CD14-positive monocyte (primary cell): ENCODE results near the gene MST1. TPM values are rescaled to one million over a fixed set of nuclear protein-coding genes. Genes with fewer than 3 reads are reported as not detected.

Experiments used
- DNase-seq, 3 donors: peaks; one replicate each; pipeline ENCODE4 v3.0.0-alpha.2; 2011 to 2022
- H2AFZ ChIP-seq: 2 replicates; pipeline ENCODE4 v1.6.0; 2012; ENCODE audit warnings: mild to moderate bottlenecking, low read depth, low read length, inconsistent platforms; ENCODE audit not compliant: insufficient read depth, poor library complexity, severe bottlenecking
- H3K27ac ChIP-seq, 2 donors: 1 replicate in 1 of 2; 2 replicates in 1 of 2; pipeline ENCODE4 v1.5.1; 2012 to 2013; ENCODE audit warnings: low read length in 2 of 2, control low read depth in 1 of 2, inconsistent platforms in 1 of 2, low read depth in 1 of 2, mild to moderate bottlenecking in 1 of 2
- H3K27me3 ChIP-seq, 2 donors: one replicate each; pipeline versions ENCODE4 v1.6.0 to v1.6.1; 2011 to 2013; ENCODE audit warnings: low read length in 2 of 2; ENCODE audit not compliant: control insufficient read depth in 2 of 2, insufficient read depth in 2 of 2
- H3K36me3 ChIP-seq, 2 donors: replicated peaks in 1 of 2; 1 replicate in 1 of 2; 2 replicates in 1 of 2; pipeline versions ENCODE4 v1.5.1 to v1.6.1; 2012 to 2013; ENCODE audit warnings: low read length in 2 of 2, control low read depth in 1 of 2, inconsistent platforms in 1 of 2, mild to moderate bottlenecking in 1 of 2; ENCODE audit not compliant: insufficient read depth in 2 of 2, control insufficient read depth in 1 of 2
- H3K4me1 ChIP-seq, 2 donors: 1 replicate in 1 of 2; 2 replicates in 1 of 2; pipeline versions ENCODE4 v1.5.1 to v1.6.1; 2012 to 2013; ENCODE audit warnings: low read length in 2 of 2, control low read depth in 1 of 2, inconsistent platforms in 1 of 2, mild to moderate bottlenecking in 1 of 2, moderate library complexity in 1 of 2; ENCODE audit not compliant: insufficient read depth in 2 of 2, control insufficient read depth in 1 of 2
- H3K4me2 ChIP-seq: replicated peaks from 2 replicates; pipeline ENCODE3; 2012; ENCODE audit warnings: low read length, moderate library complexity, mild to moderate bottlenecking; ENCODE audit not compliant: poor library complexity, severe bottlenecking; ENCODE audit errors: extremely low read depth
- H3K4me3 ChIP-seq, 3 experiments: fragments of 200-600 bp in 1 of 3; sonication (generic) in 1 of 3; replicated peaks in 1 of 3; 1 replicate in 2 of 3; 2 replicates in 1 of 3; pipeline ENCODE4 v1.5.1; 2011 to 2013; ENCODE audit warnings: low read length in 3 of 3, mild to moderate bottlenecking in 3 of 3, control low read depth in 2 of 3, low read depth in 2 of 3, inconsistent platforms in 1 of 3, moderate library complexity in 1 of 3
- H3K79me2 ChIP-seq: 2 replicates; pipeline ENCODE4 v1.6.0; 2012; ENCODE audit warnings: mild to moderate bottlenecking, control low read depth, inconsistent platforms, low read length, moderate library complexity; ENCODE audit not compliant: insufficient read depth
- H3K9ac ChIP-seq: 2 replicates; pipeline ENCODE4 v1.6.0; 2017; ENCODE audit warnings: low read length, mild to moderate bottlenecking; ENCODE audit not compliant: insufficient read depth, poor library complexity, severe bottlenecking
- H3K9me3 ChIP-seq, 2 donors: replicated peaks in 1 of 2; 1 replicate in 1 of 2; 2 replicates in 1 of 2; pipeline versions ENCODE4 v1.5.1 to v1.6.1; 2012 to 2013; ENCODE audit warnings: low read length in 2 of 2, control low read depth in 1 of 2; ENCODE audit not compliant: control insufficient read depth in 1 of 2, insufficient read depth in 1 of 2
- H4K20me1 ChIP-seq: 2 replicates; pipeline ENCODE4 v1.6.0; 2012; ENCODE audit warnings: mild to moderate bottlenecking, low read length, control low read depth, moderate library complexity; ENCODE audit not compliant: insufficient read depth
- H3K27ac Mint-ChIP-seq, 7 donors: one replicate each; pipeline ENCODE4 v1.8.0; 2020; ENCODE audit warnings: mild to moderate bottlenecking in 7 of 7, mixed read lengths in 7 of 7, moderate library complexity in 6 of 7, inconsistent platforms in 2 of 7
- H3K27me3 Mint-ChIP-seq, 3 donors: one replicate each; pipeline ENCODE4 v1.8.0; 2021 to 2022; ENCODE audit warnings: low read depth in 3 of 3, mild to moderate bottlenecking in 3 of 3, mixed read lengths in 3 of 3, moderate library complexity in 3 of 3, inconsistent platforms in 1 of 3
- H3K36me3 Mint-ChIP-seq, 2 donors: one replicate each; pipeline ENCODE4 v1.8.0; 2020; ENCODE audit warnings: mixed read lengths in 2 of 2, inconsistent platforms in 1 of 2, mild to moderate bottlenecking in 1 of 2
- H3K4me1 Mint-ChIP-seq: one replicate; pipeline ENCODE4 v1.8.0; 2020; ENCODE audit warnings: mild to moderate bottlenecking, mixed read lengths
- H3K4me3 Mint-ChIP-seq, 2 donors: one replicate each; pipeline ENCODE4 v1.8.0; 2020; ENCODE audit warnings: mild to moderate bottlenecking in 2 of 2, mixed read lengths in 2 of 2, moderate library complexity in 1 of 2
- H3K9me3 Mint-ChIP-seq, 7 donors: one replicate each; pipeline ENCODE4 v1.8.0; 2020 to 2022; ENCODE audit warnings: mixed read lengths in 7 of 7, mild to moderate bottlenecking in 6 of 7, moderate library complexity in 6 of 7, inconsistent platforms in 2 of 7
- CTCF ChIP-seq: fragments of 200-600 bp; IDR thresholded peaks from one replicate; pipeline ENCODE4 v1.8.0; 2022; ENCODE audit warnings: antibody characterized with exemption, mild to moderate bottlenecking
- WGBS: methylation state at CpG from one replicate; pipeline ENCODE4 v1.1.5; 2013; ENCODE audit warnings: missing lambda C conversion rate; ENCODE audit not compliant: insufficient coverage; 5-methylcytosine and 5-hydroxymethylcytosine counted together
- intact Hi-C, 2 donors: fragments of 100-400 bp; cut with micrococcal nuclease; formaldehyde crosslinking; loops; one replicate each; pipeline versions ENCODE4 v1.15.0 to v1.15.1; 2023
- polyA plus RNA-seq, 3 donors: library from polyadenylated mRNA; depleted of rRNA in 1 of 3; unstranded in 2 of 3; stranded (reverse) in 1 of 3; fragments of 300-500 nt in 2 of 3; fragments of >200 nt in 1 of 3; fragmentation: Illumina TruSeq in 2 of 3; gene quantifications; 1 replicate in 2 of 3; 2 replicates in 1 of 3; pipeline ENCODE4 v1.2.3, GENCODE V29; 2012 to 2021

Gene MST1
- polyA plus RNA-seq, 3 donors, result 0.28 to 17.8 TPM; not detected in 1

DNA sequence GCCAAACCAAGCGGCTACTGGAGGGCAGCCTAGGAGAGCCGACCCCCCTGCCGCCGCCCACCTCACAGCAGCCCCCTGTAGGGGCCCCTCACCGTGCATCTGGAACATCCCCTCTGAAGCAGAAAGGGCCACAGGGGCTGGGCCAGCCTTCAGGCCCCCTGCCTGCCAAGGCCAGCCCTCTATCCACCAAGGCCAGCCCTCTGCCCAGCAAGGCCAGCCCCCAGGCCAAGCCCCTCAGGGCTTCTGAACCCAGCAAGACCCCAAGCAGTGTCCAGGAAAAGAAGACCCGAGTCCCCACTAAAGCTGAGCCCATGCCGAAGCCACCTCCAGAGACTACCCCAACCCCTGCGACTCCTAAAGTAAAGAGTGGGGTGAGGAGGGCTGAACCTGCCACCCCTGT, 38.6 kb downstream of the MST1 start:
- H3K4me3 Mint-ChIP-seq, result no peak overlapping the region
- TF ChIP-seq CTCF, result no peak
- H3K9ac ChIP-seq, result no peak overlapping the region
- H3K27me3 ChIP-seq, result no peaks in the 10 kb centered on the region
- WGBS, result 83% methylated on average over 2 of the region's 8 CpGs
- H3K4me1 Mint-ChIP-seq, result no peaks in the 10 kb centered on the region
- H4K20me1 ChIP-seq, result no peaks in the 10 kb centered on the region
- peaks cover 0 to 4% (median 0%) of the 10 kb centered on the region in 3 donors for H3K27me3 Mint-ChIP-seq
- H3K9me3 Mint-ChIP-seq, result no peaks in the 10 kb centered on the region
- H2AFZ ChIP-seq, result no peak overlapping the region
- no peaks in the 10 kb centered on the region for H3K9me3 ChIP-seq
- H3K79me2 ChIP-seq, result no peaks in the 10 kb centered on the region
- no peaks in the 10 kb centered on the region for H3K36me3 ChIP-seq
- intact Hi-C loops, result no loop called here
- no peak overlapping the region for H3K4me2 ChIP-seq
- no peak overlapping the region for H3K27ac ChIP-seq
- no peaks in the 10 kb centered on the region for H3K36me3 Mint-ChIP-seq
- H3K27ac Mint-ChIP-seq, result no peak overlapping the region
- H3K4me1 ChIP-seq, result no peaks in the 10 kb centered on the region
- no peak for DNase-seq
- no peak overlapping the region for H3K4me3 ChIP-seq

- no peak overlapping the region for H3K27ac ChIP-seq
- Mint-ChIP-seq H3K4me3 (no peak overlapping the region), H3K4me1 (no peaks in the 10 kb centered on the region), H3K9me3 (no peaks in the 10 kb centered on the region), H3K36me3 (no peaks in the 10 kb centered on the region), H3K27ac (no peak overlapping the region), H3K27me3 (peaks cover 0 to 4% (median 3%) of the 10 kb centered on the region in 3 donors)
- H3K27me3 ChIP-seq, result no peaks in the 10 kb centered on the region
- no peak for DNase-seq
- no peaks in the 10 kb centered on the region for H3K4me1 ChIP-seq
- no peak overlapping the region for H3K9ac ChIP-seq
- no peaks in the 10 kb centered on the region for H4K20me1 ChIP-seq
- TF ChIP-seq CTCF, result no peak
- no CpG with 5 or more reads among the region's 1 CpG for WGBS
- no peaks in the 10 kb centered on the region for H3K9me3 ChIP-seq
- H3K79me2 ChIP-seq, result no peaks in the 10 kb centered on the region
- intact Hi-C loops, result no loop called here
- no peak overlapping the region for H3K4me2 ChIP-seq
- no peak overlapping the region for H2AFZ ChIP-seq
- no peaks in the 10 kb centered on the region for H3K36me3 ChIP-seq
- no peak overlapping the region for H3K4me3 ChIP-seq
Measured at GRCh38 chr3:49650177-49650576, 39.1 kb downstream of the MST1 start.
